ENCODE measurements around the gene SFMBT2.

Gene SFMBT2

GRCh38 chr10:7277432-7277831 lies 133.4 kb downstream of the SFMBT2 start:
- H3K4me3 ChIP-seq (ENCODE audit: low read depth, low read length) = no peak overlapping the region
- no peak for DNase-seq (ENCODE audit: low read depth, low spot score)
- no peak for TF ChIP-seq CTCF (IDR thresholded peaks at IDR 0.05; ENCODE audit: low read depth, low read length)
- in situ Hi-C loops (cut with HindIII; ENCODE audit: low sequenced_read_pairs) = no loop called here

GRCh38 chr10:7275761-7276440 lies 134.9 kb downstream of the SFMBT2 start:
- H3K4me3 ChIP-seq (ENCODE audit: low read depth, low read length) = no peak overlapping the region
- DNase-seq (ENCODE audit: low read depth, low spot score) = no peak
- in situ Hi-C loops (cut with HindIII; ENCODE audit: low sequenced_read_pairs) = no loop called here
- TF ChIP-seq CTCF (IDR thresholded peaks at IDR 0.05; ENCODE audit: low read depth, low read length) = no peak

GRCh38 chr10:7274293-7274692 lies 136.5 kb downstream of the SFMBT2 start:
- TF ChIP-seq CTCF (IDR thresholded peaks at IDR 0.05; ENCODE audit: low read depth, low read length) = no peak

GRCh38 chr10:7272008-7272407 lies 138.8 kb downstream of the SFMBT2 start:
- no peak for TF ChIP-seq CTCF (IDR thresholded peaks at IDR 0.05; ENCODE audit: low read depth, low read length)
- H3K4me3 ChIP-seq (ENCODE audit: low read depth, low read length) = no peak overlapping the region
- in situ Hi-C loops (cut with HindIII; ENCODE audit: low sequenced_read_pairs) = no loop called here
- no peak for DNase-seq (ENCODE audit: low read depth, low spot score)

More at GRCh38 chr10:7274293-7274692, 136.5 kb downstream of the SFMBT2 start:
- in situ Hi-C loops (cut with HindIII; ENCODE audit: low sequenced_read_pairs) = no loop called here
- no peak overlapping the region for H3K4me3 ChIP-seq (ENCODE audit: low read depth, low read length)
- no peak for DNase-seq (ENCODE audit: low read depth, low spot score)

GRCh38 chr10:7269988-7270387 lies 140.8 kb downstream of the SFMBT2 start:
- TF ChIP-seq CTCF (IDR thresholded peaks at IDR 0.05; ENCODE audit: low read depth, low read length) = no peak
- in situ Hi-C loops (cut with HindIII; ENCODE audit: low sequenced_read_pairs) = loop anchor here (10.0 kb wide), 1 partner anchor 135 kb away; no protein-coding TSS in a partner anchor
- no peak overlapping the region for H3K4me3 ChIP-seq (ENCODE audit: low read depth, low read length)
- no peak for DNase-seq (ENCODE audit: low read depth, low spot score)

- DNase-seq (ENCODE audit: low read depth, low spot score) = no peak
- no peak overlapping the region for H3K4me3 ChIP-seq (ENCODE audit: low read depth, low read length)
- no peak for TF ChIP-seq CTCF (IDR thresholded peaks at IDR 0.05; ENCODE audit: low read depth, low read length)
- in situ Hi-C loops (cut with HindIII; ENCODE audit: low sequenced_read_pairs) = loop anchor here (10.0 kb wide), 1 partner anchor 138 kb away; no protein-coding TSS in a partner anchor
These were observed 143.7 kb downstream of the SFMBT2 start for GRCh38 chr10:7267142-7267541.
